A673 (cell line): Measurements from ENCODE around the gene BTN1A1.

Experiments used
- CTCF ChIP-seq: fragments of 300-800, 200-600 bp; sonication (generic); conservative IDR thresholded peaks from 2 replicates; pipeline ENCODE4 v1.5.1; 2017; ENCODE audit warnings: low read depth, mild to moderate bottlenecking, antibody characterized with exemption, low read length, moderate library complexity, mixed read lengths
- EZH2 ChIP-seq: fragments of 200-600 bp; sonication (generic); IDR thresholded peaks from 2 replicates; pipeline ENCODE4 v1.6.1; 2017; ENCODE audit warnings: borderline replicate concordance, low read depth, mild to moderate bottlenecking, mixed read lengths, antibody characterized with exemption, low read length; ENCODE audit not compliant: poor library complexity, severe bottlenecking

- TF ChIP-seq CTCF, result no peak
- no peak for TF ChIP-seq EZH2
Measured at GRCh38 chr6:26533532-26533931, 33.4 kb downstream of the BTN1A1 start.
